Osteoblast (primary cell): ENCODE results near the gene OR2Y1. TPM values are rescaled to one million over a fixed set of nuclear protein-coding genes. Genes with fewer than 3 reads are reported as not detected.
A peak's percentile ranks its signal among the peaks of the same experiment; 100 is the strongest.

Source experiments
- DNase-seq: peaks from one replicate; pipeline ENCODE4 v3.0.0; 2011; ENCODE audit warnings: low spot score, mixed read lengths; ENCODE audit not compliant: insufficient read length; ENCODE audit errors: missing footprints
- H2AFZ ChIP-seq: 2 replicates; pipeline ENCODE4 v1.6.0; 2011; ENCODE audit warnings: mild to moderate bottlenecking, low read length
- H3K27ac ChIP-seq: 2 replicates; pipeline ENCODE4 v1.5.1; 2011; ENCODE audit warnings: mild to moderate bottlenecking, low read depth, low read length, moderate library complexity
- H3K27me3 ChIP-seq: 2 replicates; pipeline ENCODE4 v1.6.0; 2012; ENCODE audit warnings: mild to moderate bottlenecking, control low read depth, inconsistent platforms, low read length, moderate library complexity; ENCODE audit not compliant: insufficient read depth
- H3K36me3 ChIP-seq: 2 replicates; pipeline ENCODE4 v1.5.1; 2011; ENCODE audit warnings: mild to moderate bottlenecking, low read length, control low read depth, moderate library complexity; ENCODE audit not compliant: insufficient read depth
- H3K4me1 ChIP-seq: 2 replicates; pipeline ENCODE4 v1.5.1; 2011; ENCODE audit warnings: mild to moderate bottlenecking, low read length, control low read depth, moderate library complexity; ENCODE audit not compliant: insufficient read depth
- H3K4me2 ChIP-seq: 2 replicates; pipeline ENCODE4 v1.6.0; 2011; ENCODE audit warnings: mild to moderate bottlenecking, low read length; ENCODE audit not compliant: insufficient read depth
- H3K4me3 ChIP-seq: fragments of 200-600 bp; sonication (generic); 3 replicates; pipeline ENCODE4 v1.5.1; 2012; ENCODE audit warnings: mild to moderate bottlenecking, low read length, inconsistent platforms; ENCODE audit not compliant: insufficient read depth
- H3K79me2 ChIP-seq: 2 replicates; pipeline ENCODE4 v1.6.0; 2012; ENCODE audit warnings: mild to moderate bottlenecking, low read length, control low read depth, inconsistent platforms; ENCODE audit not compliant: insufficient read depth
- H3K9me3 ChIP-seq: 2 replicates; pipeline ENCODE4 v1.5.1; 2011; ENCODE audit warnings: low read depth, low read length, control low read depth
- H4K20me1 ChIP-seq: 2 replicates; pipeline ENCODE4 v1.6.0; 2012; ENCODE audit warnings: mild to moderate bottlenecking, low read length, control low read depth; ENCODE audit not compliant: insufficient read depth
- total RNA-seq: library from RNA; depleted of rRNA; stranded (reverse); fragments of >200 nt; gene quantifications from 2 replicates; pipeline ENCODE4 v1.2.3, GENCODE V29; 2012
- TF ChIP-seq, protein P1 (sequence below): IDR thresholded peaks from 2 replicates; pipeline ENCODE4 v1.5.1; 2011; ENCODE audit warnings: mild to moderate bottlenecking, low read depth, low read length, moderate library complexity; ENCODE audit errors: extremely low read depth

OR2Y1 gene
- total RNA-seq, 1 donor = not detected

DNA sequence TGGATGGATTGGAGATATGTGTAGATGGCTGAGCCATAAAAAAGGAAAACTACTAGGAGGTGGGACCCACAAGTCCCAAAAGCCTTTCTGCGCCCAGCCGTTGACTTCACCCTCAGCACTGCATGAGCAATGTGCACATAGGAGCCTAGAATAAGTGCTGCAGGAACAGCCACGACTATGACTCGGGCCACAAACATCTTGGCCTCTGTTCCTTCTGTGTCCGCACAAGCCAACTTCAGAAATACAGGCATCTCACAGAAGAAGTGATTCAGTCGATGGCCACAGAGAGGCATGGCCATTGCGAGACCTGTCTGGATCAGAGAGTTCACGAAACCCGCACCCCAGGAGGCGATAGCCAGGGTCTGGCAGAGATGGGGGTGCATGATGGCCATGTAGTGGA lies 587 bp downstream of the OR2Y1 start:
- no peak overlapping the region for H3K4me3 ChIP-seq
- no peaks in the 10 kb centered on the region for H3K36me3 ChIP-seq
- DNase-seq = peak; percentile 76
- no peaks in the 10 kb centered on the region for H3K4me1 ChIP-seq
- H3K27ac ChIP-seq = no peak overlapping the region
- H2AFZ ChIP-seq = no peak overlapping the region
- no peaks in the 10 kb centered on the region for H3K9me3 ChIP-seq
- H3K79me2 ChIP-seq = no peaks in the 10 kb centered on the region
- TF ChIP-seq, protein P1, sequence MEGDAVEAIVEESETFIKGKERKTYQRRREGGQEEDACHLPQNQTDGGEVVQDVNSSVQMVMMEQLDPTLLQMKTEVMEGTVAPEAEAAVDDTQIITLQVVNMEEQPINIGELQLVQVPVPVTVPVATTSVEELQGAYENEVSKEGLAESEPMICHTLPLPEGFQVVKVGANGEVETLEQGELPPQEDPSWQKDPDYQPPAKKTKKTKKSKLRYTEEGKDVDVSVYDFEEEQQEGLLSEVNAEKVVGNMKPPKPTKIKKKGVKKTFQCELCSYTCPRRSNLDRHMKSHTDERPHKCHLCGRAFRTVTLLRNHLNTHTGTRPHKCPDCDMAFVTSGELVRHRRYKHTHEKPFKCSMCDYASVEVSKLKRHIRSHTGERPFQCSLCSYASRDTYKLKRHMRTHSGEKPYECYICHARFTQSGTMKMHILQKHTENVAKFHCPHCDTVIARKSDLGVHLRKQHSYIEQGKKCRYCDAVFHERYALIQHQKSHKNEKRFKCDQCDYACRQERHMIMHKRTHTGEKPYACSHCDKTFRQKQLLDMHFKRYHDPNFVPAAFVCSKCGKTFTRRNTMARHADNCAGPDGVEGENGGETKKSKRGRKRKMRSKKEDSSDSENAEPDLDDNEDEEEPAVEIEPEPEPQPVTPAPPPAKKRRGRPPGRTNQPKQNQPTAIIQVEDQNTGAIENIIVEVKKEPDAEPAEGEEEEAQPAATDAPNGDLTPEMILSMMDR = no peak
- no peaks in the 10 kb centered on the region for H4K20me1 ChIP-seq
- H3K27me3 ChIP-seq = no peaks in the 10 kb centered on the region
- H3K4me2 ChIP-seq = no peak overlapping the region

DNA sequence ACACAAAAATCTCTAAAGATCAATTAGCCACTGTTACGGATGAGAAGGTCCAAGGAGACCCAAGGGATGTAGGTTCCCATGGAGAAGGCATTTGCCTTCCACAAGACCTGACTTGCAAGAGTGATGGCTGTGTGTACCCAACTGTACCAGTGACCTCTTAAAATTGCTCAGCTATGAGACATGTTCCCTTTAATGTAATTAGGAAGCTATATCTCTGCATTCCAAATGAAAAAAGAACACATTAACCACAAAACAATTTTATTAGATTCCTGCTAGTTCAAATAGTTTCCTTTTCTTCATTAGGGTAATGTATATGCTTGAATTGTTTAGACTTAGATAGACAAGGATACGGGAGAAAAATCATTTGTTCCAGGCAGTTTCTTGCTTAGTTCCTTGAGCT lies 3.3 kb downstream of the OR2Y1 start:
- Histone ChIP-seq H3K4me3 (no peak overlapping the region), H3K36me3 (no peaks in the 10 kb centered on the region), H4K20me1 (no peaks in the 10 kb centered on the region), H3K79me2 (no peaks in the 10 kb centered on the region), H3K27ac (no peak overlapping the region), H3K27me3 (no peaks in the 10 kb centered on the region), H3K4me2 (no peak overlapping the region), H3K9me3 (no peaks in the 10 kb centered on the region), H3K4me1 (no peaks in the 10 kb centered on the region), H2AFZ (no peak overlapping the region)
- no peak for DNase-seq
- TF ChIP-seq, protein P1 = no peak

DNA sequence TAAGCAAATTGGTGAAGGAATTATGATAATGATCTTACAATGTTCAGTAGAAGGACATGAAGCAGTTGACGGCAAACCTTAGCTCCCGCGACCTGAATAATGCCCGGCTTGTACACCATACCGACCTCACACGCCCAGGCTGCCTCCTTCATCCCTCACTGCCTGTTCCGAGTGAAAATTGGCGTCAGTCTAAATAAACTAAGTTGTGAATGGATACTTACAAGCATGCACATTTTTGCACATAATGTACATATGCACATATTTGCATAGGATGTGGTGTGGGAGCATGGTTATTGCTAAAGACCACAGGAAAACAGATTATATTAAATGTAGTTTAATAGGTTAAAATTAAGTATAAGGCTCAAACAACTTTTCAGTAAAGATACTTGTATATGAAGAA lies 14.9 kb downstream of the OR2Y1 start:
- Histone ChIP-seq H3K36me3 (no peaks in the 10 kb centered on the region), H3K4me2 (no peak overlapping the region), H3K79me2 (no peaks in the 10 kb centered on the region), H3K27ac (no peak overlapping the region), H3K4me1 (no peaks in the 10 kb centered on the region), H3K9me3 (no peaks in the 10 kb centered on the region), H3K27me3 (peaks cover 2% of the 10 kb centered on the region), H4K20me1 (no peaks in the 10 kb centered on the region), H2AFZ (no peak overlapping the region), H3K4me3 (no peak overlapping the region)
- TF ChIP-seq, protein P1 = no peak
- no peak for DNase-seq

DNA sequence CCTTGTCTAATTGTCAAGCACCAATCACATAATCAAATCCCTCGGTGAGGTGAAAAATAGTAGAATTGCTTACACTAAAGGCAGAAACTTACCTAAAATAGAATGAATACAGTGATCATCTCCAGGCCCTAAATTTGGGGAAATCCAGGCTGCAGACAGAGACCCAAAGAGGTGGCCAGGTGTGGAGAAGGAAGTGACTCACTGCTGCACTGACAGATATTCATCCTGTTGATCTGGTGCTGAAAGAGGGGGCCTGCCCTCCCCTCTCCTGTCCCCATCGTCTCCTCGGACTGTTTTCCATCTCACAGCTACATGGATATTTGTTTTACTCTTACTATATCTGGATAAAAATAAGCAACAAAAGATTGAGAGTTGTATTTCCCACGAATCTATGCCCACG lies 15.9 kb downstream of the OR2Y1 start:
- TF ChIP-seq, protein P1 = no peak
- no peaks in the 10 kb centered on the region for H4K20me1 ChIP-seq
- H3K4me3 ChIP-seq = no peak overlapping the region
- no peaks in the 10 kb centered on the region for H3K9me3 ChIP-seq
- H3K27ac ChIP-seq = no peak overlapping the region
- no peak for DNase-seq
- peaks cover 2% of the 10 kb centered on the region for H3K27me3 ChIP-seq
- H3K79me2 ChIP-seq = no peaks in the 10 kb centered on the region
- H3K36me3 ChIP-seq = no peaks in the 10 kb centered on the region
- no peak overlapping the region for H3K4me2 ChIP-seq
- no peak overlapping the region for H2AFZ ChIP-seq
- H3K4me1 ChIP-seq = no peaks in the 10 kb centered on the region
